ENCODE measurements around the gene CNTN1.

- TF ChIP-seq CTCF (IDR thresholded peaks at IDR 0.05) (no peak), POLR2AphosphoS5 (IDR thresholded peaks at IDR 0.05) (no peak)
Measured at GRCh38 chr12:40837891-40838429, 145.7 kb downstream of the CNTN1 start.

All from prostate gland (tissue), 2 donors.